Smooth muscle cell (in vitro differentiated cells): ENCODE measurements around the gene TUT4. TPM values are rescaled to one million over a fixed set of nuclear protein-coding genes. Genes with fewer than 3 reads are reported as not detected.

Experiments
- DNase-seq: peaks from one replicate; lab custom pipeline; 2025; ENCODE audit not compliant: unreplicated experiment; lab: John Stamatoyannopoulos, UW
- H2AFZ ChIP-seq: fragments of 200-600 bp; sonication (generic); 2 replicates; pipeline ENCODE4 v1.6.0; 2016; ENCODE audit warnings: antibody characterized with exemption, low read depth, mild to moderate bottlenecking
- H3F3A ChIP-seq: fragments of 200-600 bp; sonication (generic); 2 replicates; pipeline ENCODE4 v1.6.0; 2017; ENCODE audit warnings: antibody characterized with exemption, low read depth
- H3K27ac ChIP-seq: fragments of 200-600 bp; sonication (generic); 2 replicates; pipeline ENCODE4 v1.5.1; 2016; ENCODE audit warnings: low read depth, mild to moderate bottlenecking
- H3K27me3 ChIP-seq: fragments of 200-600 bp; sonication (generic); 2 replicates; pipeline ENCODE4 v1.6.1; 2016; ENCODE audit warnings: low read depth, mild to moderate bottlenecking
- H3K36me3 ChIP-seq: fragments of 200-600 bp; sonication (generic); 2 replicates; pipeline ENCODE4 v1.5.1; 2016; ENCODE audit warnings: low read depth
- H3K4me1 ChIP-seq: fragments of 200-600 bp; sonication (generic); 2 replicates; pipeline ENCODE4 v1.5.1; 2016; ENCODE audit warnings: low read depth
- H3K4me2 ChIP-seq: fragments of 200-600 bp; sonication (generic); 2 replicates; pipeline ENCODE4 v1.6.0; 2016; ENCODE audit warnings: mild to moderate bottlenecking
- H3K4me3 ChIP-seq: fragments of 200-600 bp; sonication (generic); 2 replicates; pipeline ENCODE4 v1.5.1; 2016; ENCODE audit warnings: mild to moderate bottlenecking
- H3K79me2 ChIP-seq: fragments of 200-600 bp; sonication (generic); 2 replicates; pipeline ENCODE4 v1.6.0; 2016; ENCODE audit warnings: low read depth, mild to moderate bottlenecking
- H3K9ac ChIP-seq: fragments of 200-600 bp; sonication (generic); 2 replicates; pipeline ENCODE4 v1.6.0; 2016; ENCODE audit warnings: low read depth
- H3K9me3 ChIP-seq: fragments of 200-600 bp; sonication (generic); replicated peaks from 2 replicates; pipeline ENCODE4 v1.5.1; 2016; ENCODE audit warnings: low read depth
- H4K20me1 ChIP-seq: fragments of 200-600 bp; sonication (generic); 2 replicates; pipeline ENCODE4 v1.6.0; 2016; ENCODE audit warnings: low read depth
- CTCF ChIP-seq: fragments of 200-600 bp; sonication (generic); IDR thresholded peaks from 2 replicates; pipeline ENCODE4 v1.5.1; 2017; ENCODE audit warnings: borderline replicate concordance, mild to moderate bottlenecking, antibody characterized with exemption; ENCODE audit not compliant: insufficient read depth, poor library complexity, severe bottlenecking
- WGBS: methylation state at CpG from one replicate; pipeline ENCODE4 v1.1.7; 2016; ENCODE audit warnings: low lambda C conversion rate; 5-methylcytosine and 5-hydroxymethylcytosine counted together
- polyA plus RNA-seq: library from polyadenylated mRNA; unstranded; fragments of >200 nt; fragmentation: Nextera tagmentation; extraction: Ambion mirVana; gene quantifications from 2 replicates; pipeline ENCODE4 v1.2.1, GENCODE V29; 2016
- total RNA-seq: library from RNA; depleted of rRNA; stranded (reverse); fragments of >200 nt; gene quantifications from 2 replicates; pipeline ENCODE4 v1.2.3, GENCODE V29; 2014

Gene TUT4
- total and polyA plus RNA-seq, 2 experiments from 2014 or later = 13.9 to 58.3 TPM

- H3K4me3 ChIP-seq = no peak overlapping the region
- no peaks in the 10 kb centered on the region for H3K27me3 ChIP-seq
- 100% methylated on average over 2 of the region's 2 CpGs for WGBS
- no peak overlapping the region for H2AFZ ChIP-seq
- no peaks in the 10 kb centered on the region for H3K79me2 ChIP-seq
- no peaks in the 10 kb centered on the region for H3K4me1 ChIP-seq
- H3K4me2 ChIP-seq = no peak overlapping the region
- H3K9me3 ChIP-seq = no peaks in the 10 kb centered on the region
- H3F3A ChIP-seq = no peaks in the 10 kb centered on the region
- no peak for TF ChIP-seq CTCF
- peaks cover 9% of the 10 kb centered on the region for H4K20me1 ChIP-seq
- no peak overlapping the region for H3K9ac ChIP-seq
- H3K36me3 ChIP-seq = peaks cover 4% of the 10 kb centered on the region
- no peak overlapping the region for H3K27ac ChIP-seq
- no peak for DNase-seq
These were observed 65.3 kb downstream of the TUT4 start for GRCh38 chr1:52487632-52488031.

- no peaks in the 10 kb centered on the region for H3K79me2 ChIP-seq
- H3K36me3 ChIP-seq = no peaks in the 10 kb centered on the region
- TF ChIP-seq CTCF = no peak
- DNase-seq = no peak
- H3F3A ChIP-seq = no peaks in the 10 kb centered on the region
- no peak overlapping the region for H3K4me2 ChIP-seq
- H4K20me1 ChIP-seq = peaks cover 9% of the 10 kb centered on the region
- no peak overlapping the region for H2AFZ ChIP-seq
- no peaks in the 10 kb centered on the region for H3K4me1 ChIP-seq
- no peaks in the 10 kb centered on the region for H3K9me3 ChIP-seq
- no peak overlapping the region for H3K27ac ChIP-seq
- H3K9ac ChIP-seq = no peak overlapping the region
- H3K4me3 ChIP-seq = no peak overlapping the region
- 94% methylated on average over 7 of the region's 7 CpGs for WGBS
- no peaks in the 10 kb centered on the region for H3K27me3 ChIP-seq
These were observed 70.4 kb downstream of the TUT4 start for GRCh38 chr1:52482326-52483004.

GRCh38 chr1:52479076-52479475 is 73.8 kb downstream of the TUT4 start:
- Histone ChIP-seq H3K4me1 (no peaks in the 10 kb centered on the region), H3F3A (no peaks in the 10 kb centered on the region), H3K4me2 (no peak overlapping the region), H3K36me3 (no peaks in the 10 kb centered on the region), H3K27ac (no peak overlapping the region), H3K79me2 (no peaks in the 10 kb centered on the region), H4K20me1 (peaks cover 7% of the 10 kb centered on the region), H3K9ac (no peak overlapping the region), H3K4me3 (no peak overlapping the region), H3K27me3 (no peaks in the 10 kb centered on the region), H3K9me3 (no peaks in the 10 kb centered on the region), H2AFZ (no peak overlapping the region)
- no peak for DNase-seq
- TF ChIP-seq CTCF = no peak
- 84% methylated on average over 2 of the region's 2 CpGs for WGBS

- no peak overlapping the region for H3K27ac ChIP-seq
- no peaks in the 10 kb centered on the region for H3K36me3 ChIP-seq
- no peak for TF ChIP-seq CTCF
- no peak overlapping the region for H3K4me3 ChIP-seq
- no peaks in the 10 kb centered on the region for H3K27me3 ChIP-seq
- no peaks in the 10 kb centered on the region for H3K9me3 ChIP-seq
- H3F3A ChIP-seq = no peaks in the 10 kb centered on the region
- H4K20me1 ChIP-seq = peaks cover 11% of the 10 kb centered on the region
- H2AFZ ChIP-seq = no peak overlapping the region
- WGBS = 97% methylated on average over 1 of the region's 1 CpG
- no peak for DNase-seq
- H3K4me1 ChIP-seq = no peaks in the 10 kb centered on the region
- H3K79me2 ChIP-seq = no peaks in the 10 kb centered on the region
- no peak overlapping the region for H3K9ac ChIP-seq
- H3K4me2 ChIP-seq = no peak overlapping the region
These were observed 75.0 kb downstream of the TUT4 start for GRCh38 chr1:52477876-52478275.
